ENCODE data around the gene UBE2QL1.

Gene UBE2QL1

DNA sequence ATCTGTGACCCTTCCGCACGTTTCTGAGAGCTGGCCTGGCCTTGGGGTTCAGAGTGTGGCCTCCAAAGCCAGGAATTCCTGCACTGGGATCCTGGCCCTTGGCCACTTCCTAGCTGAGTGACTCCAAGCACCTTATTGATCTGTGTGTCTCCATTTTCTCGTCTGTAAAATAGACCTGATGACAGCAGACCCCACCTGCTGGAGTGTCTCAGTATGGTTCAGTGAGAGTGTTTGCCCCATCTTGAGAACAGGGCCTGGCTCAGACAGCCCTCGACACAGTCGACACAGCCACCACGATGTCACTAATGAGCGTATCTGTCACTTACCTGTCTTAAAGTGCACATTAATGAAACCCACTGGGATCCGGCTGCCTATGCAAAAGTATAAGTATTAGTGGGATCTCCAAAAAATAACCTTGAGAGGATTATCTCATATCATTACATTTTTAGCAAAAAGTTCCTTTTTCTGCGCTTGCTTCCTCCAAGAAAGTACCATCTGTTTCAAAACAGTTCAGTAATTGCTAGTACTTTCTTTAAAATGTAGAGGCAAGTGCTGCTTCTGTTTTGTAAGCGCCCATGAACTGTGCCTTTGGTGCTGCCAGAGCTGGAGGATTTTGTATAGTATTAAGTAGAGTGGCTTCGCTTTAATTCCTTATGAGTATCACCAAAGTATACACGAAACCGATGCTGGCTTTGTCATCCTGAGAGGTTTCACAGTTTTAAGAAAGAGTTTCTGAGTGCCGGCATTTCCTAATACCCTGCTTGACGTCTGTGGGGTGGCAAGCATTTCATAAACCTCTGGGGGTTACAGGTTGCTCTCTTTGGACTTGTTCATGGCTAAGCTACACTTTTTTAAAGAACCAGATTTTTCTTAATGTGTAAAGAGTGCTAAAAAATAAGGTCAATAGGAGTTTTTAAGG lies 31.7 kb downstream of the UBE2QL1 start:
- no peak for DNase-seq

DNA sequence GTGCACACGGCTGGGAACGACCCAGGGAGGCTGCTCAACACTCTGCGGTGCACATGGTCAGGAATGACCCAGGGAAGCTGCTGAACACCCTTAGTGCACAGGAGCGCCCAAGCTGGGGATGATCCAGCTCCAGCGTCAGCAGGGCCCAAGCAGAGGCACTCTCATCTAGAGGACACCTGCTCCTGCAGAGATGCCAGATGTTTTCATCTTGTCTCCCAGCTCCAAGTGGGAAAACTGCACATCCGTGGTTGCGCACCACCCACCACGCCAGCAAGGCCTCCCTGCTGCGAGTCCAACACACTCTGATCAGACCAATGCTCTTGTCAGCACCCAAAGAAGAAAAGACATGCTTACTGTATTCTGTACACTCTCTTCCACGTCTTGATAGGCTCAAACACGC lies 34.1 kb downstream of the UBE2QL1 start:
- DNase-seq = no peak

DNA sequence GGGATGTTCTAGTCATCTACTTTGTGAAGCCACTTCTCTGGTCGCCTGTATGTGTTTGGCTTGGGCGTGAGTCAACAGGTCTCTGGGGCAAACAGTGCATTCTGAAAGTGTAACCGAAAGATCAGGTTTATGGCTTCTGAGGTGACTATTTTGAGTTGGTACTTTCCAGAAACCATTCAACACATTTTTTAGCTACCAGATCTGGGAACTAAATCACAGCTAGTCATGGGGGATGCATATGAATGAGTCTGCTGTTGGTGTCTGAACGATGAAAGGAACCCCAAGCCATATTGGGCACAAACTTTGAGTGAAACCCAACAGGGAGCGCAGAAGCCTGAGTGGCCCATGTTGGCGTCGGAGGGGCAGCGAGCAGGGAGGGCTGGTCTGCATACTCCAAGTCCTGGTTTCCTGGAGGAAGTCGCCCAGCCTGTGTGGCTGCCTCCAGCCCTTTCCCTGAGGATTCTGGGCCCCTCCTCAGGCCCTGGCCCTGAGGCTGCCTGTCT lies 35.3 kb downstream of the UBE2QL1 start:
- no peak for DNase-seq

DNA sequence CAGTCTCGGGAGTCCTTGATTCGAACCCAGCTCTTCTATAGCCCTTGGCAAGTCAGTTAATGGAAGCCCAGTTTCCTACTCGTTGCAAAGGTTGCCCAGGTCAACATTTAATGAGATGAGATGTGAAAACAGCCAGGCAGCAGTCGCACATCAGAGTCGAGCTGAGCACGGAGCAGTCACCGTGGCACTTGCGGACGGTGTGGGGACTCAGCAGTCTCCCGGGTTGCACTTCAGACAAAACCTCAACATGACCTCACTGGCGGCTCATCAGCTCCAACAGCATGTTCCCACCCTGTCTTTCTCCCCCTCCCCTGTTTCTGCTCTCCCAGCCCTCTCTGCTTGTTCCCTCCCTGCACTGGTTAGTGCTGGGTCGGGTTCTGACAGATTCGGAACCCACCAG lies 35.8 kb downstream of the UBE2QL1 start:
- no peak for DNase-seq

DNA sequence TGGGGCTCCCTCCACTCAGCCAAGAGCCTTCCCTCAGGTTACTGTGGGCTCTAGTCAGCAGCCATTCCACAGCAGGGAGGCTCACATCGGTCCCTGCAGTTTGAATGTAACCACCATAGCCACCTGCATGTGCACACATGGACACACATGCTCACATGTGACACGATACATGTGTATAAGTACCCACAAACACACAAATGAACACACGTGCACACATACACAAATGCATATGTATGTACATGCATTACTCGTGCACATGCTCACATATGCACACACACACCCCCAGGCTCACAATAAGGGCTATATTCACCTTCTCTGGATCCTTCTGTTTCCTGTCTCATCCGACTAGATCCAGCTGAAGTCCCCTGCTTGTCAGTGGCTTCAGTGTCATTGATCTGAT lies 36.2 kb downstream of the UBE2QL1 start:
- no peak for DNase-seq

DNA sequence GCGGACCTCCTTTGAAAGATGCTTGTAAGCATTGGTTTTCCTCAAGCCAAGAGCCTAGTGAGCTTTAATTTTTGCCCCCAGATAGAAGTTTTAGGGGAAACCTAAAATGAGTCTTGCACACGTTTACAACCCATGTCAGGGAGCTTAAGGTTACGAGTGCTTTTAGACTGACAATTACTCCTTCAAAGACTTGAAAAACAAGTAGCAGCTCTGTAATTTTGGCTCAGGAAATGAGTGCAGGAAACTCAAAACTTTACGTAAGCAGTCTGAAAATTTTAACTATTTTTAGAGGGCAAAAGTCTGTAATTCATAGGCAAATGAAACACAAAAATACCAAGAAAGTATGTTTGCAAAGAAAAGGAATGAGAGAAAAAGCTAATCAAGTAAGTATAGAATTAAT lies 36.8 kb downstream of the UBE2QL1 start:
- DNase-seq = no peak

DNA sequence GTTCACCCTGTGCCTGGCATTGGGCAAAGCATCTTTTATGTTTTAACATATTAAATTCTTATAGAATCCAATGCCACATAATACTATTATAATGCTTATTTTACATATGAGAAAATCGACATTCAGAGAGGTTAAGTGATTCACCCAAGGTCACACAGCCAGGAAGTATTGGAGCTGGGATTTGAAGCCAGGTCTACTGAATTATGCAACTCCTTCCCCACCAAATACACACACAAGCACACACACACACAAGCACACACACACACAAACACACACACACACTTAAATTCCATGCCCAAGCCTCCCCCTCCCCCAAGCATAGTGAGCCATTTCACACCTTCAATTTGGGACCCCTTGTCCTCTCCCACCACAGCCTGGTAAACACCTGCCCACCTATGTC lies 37.4 kb downstream of the UBE2QL1 start:
- DNase-seq = no peak

DNA sequence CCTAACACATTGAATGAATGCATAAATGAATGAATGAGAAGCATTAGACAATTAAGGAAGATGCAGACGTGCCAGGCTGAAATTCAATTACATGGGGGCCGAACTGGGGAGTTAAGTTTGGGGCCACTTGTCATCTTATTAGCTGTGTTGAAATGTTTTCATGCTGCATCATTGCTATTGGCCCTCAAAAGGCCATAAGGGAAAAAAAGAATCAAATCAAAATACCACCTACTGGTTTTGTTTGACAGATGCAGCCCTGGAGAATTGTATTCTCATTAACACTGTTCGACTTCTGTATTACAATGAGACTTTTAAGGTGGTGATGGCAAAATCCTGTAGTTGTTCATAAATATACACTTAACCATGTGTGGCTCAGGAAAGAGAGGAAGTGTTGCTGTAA lies 38.4 kb downstream of the UBE2QL1 start:
- DNase-seq = no peak

DNA sequence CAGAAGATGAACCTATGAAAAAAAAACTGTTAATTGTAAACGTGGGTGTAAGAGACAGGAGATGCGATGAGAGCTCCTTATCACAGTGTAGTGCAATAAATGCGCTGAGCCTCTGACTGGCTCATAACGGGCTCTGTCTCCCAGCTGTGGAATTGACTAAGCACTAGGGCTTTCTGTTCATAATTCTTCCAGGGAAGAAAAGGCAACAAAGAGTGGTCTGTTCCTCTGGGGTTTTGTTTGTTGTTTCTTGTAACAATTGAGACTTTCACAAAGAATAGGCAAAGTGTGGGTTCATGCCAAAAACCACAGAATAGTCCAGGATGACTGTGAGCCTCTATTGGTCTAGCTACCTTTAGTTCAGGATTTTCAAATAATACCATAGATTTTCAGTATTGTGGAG lies 39.4 kb downstream of the UBE2QL1 start:
- DNase-seq = no peak

DNA sequence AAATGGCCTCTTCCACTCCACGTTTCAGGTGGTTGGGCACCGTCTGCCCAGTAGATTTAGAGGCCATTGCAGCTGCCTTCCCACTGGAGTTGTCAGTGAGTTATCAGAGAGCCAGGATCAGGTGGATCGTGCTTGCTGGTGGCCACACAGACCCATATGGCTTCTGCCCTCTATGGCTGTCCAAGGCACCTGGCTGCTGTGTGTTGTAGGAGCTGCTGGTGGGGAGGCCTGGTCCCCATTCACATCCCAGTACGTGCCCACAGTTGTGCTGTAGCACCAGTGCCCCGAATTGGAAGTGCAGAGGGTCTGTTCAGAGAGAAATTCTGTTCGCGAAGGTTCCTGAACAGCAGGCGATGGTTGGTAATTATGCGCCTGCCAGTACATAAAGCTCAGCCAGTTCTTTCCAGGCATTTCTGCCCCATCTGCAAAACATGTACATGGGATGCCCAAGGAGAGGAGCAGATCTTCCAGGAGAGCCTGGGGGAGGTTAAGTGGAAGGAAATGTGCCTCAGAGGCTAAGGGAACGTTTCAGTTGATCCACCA lies 41.1 kb downstream of the UBE2QL1 start:
- DNase-seq = no peak

DNA sequence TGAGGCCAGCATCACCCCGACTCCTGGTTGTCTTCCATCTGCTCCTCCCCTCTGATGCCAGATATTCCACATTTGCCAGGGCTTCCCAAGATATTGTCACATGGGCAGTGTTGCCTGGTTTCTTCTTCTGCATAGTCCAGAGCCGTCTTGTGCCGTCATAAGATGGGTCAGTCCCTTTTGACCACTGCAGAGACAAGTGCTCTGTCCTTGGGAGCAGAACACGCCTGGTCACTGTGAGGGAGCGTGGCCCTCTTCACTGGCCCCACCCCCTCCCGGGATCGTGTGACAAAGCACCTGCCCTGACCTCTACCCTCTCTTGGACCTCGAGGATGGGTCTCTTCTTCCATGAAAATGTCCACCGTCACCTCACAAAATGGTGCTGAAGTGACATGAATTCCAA lies 41.6 kb downstream of the UBE2QL1 start:
- no peak for DNase-seq

DNA sequence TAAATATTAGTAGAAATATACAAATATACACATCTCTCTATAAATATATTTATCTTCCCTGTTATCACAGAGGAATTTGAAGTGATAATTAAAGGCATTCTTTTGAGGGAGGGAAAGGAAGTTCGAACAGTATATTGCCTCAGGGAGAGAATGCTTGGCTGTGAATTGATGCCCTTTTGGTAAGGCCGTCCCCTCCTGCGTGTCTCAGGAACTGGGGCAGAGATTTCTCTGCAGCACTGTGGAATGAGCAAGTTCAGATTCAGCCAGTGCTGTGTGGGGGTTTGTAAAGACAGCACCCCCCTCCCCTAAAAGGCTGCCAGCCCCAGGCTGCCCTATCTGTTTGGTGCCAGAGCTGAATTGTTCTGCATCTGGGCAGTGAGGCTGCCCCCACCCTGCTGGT lies 42.0 kb downstream of the UBE2QL1 start:
- DNase-seq = no peak

DNA sequence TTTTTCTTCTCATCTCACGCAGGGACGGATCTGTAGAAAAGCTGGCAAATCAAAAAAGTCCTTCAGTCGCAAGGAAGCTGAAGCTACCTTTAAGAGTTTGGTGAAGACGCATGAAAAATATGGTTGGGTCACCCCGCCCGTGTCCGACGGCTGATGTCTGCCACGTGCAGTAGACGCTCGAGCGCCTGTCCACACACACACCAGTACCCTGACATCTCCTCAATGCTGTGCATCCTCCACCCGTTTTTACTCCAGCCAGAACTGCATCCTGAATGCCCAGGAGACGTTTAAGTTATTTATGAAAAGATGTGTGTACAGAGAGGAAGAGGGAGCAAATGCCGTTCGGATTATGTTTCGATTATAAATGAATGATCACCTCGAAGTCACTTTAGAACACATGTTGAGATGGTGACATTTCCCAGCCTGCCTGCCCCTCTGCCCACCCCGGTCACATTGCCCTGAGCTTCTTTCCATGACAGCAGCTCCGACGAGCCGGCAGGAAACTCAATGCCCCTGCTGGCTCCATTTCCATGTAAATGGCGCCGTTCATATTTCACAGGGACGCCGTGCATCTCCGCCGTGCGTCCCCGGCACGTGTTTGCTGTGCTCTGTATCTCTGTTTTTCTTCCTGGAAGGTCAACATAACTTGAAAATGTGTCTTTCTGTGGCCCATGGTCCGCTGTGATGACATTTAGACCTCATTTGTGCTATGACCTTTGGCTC lies 42.7 kb downstream of the UBE2QL1 start:
- DNase-seq = no peak

DNA sequence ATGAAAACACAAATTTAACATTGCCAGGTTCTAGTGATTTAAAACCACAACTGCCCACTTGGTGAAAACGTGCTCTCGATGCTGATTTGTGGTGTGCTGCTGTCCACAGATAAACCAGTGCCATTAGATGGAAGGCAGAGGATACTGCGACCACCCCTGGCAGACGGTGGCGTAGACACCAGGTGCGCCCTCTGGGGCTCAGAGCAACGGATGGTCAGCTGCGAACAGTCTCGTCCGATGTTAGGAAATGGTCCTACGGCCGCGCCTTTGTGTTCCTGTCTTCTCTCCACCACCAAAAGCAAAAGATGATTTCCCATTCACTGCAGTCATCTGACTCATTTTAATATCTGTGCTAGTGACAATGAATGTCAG lies 43.2 kb downstream of the UBE2QL1 start:
- DNase-seq = no peak

DNA sequence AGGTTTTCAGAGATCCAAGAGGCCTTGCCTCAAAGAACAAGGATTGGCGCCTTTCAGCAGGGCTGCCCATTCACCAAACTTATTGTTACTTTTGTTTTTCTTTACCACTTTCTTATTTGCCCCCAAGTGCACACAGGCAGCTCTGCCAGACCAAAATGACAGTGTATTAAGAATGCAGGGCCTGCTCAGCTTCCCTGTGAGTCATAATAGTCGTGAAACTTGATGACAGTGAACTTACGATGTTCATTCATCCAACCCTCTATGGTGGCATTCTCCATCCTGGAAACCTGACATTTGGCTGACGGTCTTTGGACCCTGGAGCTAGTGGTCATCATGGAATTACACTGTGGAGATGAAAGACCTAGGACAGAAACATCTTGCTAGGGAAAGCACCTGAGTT lies 44.3 kb downstream of the UBE2QL1 start:
- DNase-seq = no peak

DNA sequence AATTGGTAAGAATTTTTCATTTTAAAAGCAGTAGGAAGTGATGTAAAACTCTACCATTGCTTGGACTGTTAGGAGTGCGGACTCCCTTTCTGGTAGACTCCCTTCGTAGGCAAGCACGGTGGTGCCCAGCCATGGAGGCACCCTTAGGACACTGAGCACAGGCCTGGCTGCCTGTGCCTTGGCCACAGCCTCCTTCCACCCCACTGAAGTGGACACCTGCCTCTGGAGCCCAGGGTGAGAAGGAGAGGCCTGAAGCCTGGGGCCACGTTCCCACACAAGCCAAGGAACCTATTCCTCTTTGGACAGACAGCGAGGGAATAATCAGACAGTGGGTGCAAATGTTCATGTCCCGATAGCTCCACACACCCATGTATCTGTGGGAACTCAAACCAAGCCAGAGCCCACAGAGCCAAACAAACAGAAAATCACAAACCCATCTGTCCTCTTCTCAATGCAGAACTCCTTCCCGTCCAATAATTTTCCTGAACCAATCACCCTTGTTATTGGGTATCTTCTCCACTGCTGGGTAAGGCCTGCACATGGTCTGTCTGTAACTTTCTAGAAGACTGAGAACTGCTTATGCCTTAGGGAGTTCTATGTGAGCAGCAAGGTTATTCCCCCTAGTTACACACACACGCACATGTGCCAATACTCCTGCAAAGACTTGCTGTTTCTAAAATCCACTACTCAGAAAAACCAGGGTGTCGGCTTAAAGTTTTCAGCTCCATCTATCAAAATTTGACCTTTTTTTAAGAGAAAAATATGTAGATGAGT lies 45.2 kb downstream of the UBE2QL1 start:
- no peak for DNase-seq

DNA sequence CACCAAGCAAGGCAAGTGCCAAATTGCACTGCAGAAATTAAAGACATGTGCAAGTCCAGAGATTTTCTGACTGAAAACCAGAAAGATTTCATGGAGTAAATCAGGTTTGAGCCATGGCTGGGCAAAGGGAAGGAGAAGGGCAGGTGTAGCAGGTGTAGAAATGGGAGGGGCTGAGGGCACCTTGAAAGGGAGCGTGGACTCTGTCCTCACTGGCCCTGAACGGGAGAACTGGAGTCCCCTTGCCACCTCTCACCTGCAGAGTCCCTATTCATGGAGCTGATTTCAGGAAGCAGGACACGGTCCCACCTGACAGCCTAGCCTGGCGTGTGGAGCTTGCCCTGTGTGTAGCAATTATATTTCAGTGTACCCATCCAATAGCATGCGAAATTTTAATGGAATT lies 46.3 kb downstream of the UBE2QL1 start:
- no peak for DNase-seq

DNA sequence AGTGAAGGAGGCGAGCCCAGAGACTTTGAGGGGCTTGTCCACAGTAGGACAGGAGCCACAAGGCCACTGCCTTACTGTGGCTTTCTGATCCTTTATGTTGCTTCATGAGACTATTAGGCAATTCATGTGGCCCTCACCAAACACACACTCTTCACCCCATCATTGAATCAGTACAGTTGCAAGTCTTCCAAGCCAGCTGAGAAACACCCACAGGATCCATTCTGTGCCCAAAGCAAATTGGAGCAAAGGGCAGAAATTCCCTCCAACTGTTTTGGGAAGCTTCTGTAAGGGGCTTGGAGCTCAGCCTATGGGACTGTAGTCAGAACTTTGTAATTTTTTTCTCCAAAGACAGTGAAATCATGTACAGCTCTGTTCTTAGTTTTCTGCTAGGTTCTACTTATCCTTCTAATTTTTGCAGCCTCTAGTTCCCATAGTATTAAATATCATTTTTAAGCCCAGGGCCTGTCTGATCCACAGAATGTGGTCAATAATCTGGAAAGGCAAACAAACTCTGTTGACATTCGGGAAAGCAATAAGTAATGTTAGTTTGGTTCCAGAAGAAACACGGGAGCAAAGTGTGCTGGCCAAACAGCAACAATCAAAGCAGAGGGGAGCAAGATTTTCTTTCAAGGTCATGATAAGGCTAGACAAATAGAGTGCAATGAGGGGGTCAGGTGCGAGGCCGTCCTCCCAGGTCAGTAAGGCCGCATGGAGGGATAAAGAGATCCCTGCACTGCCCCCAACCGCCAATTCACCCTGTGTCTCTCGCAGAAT lies 47.0 kb downstream of the UBE2QL1 start:
- no peak for DNase-seq

DNA sequence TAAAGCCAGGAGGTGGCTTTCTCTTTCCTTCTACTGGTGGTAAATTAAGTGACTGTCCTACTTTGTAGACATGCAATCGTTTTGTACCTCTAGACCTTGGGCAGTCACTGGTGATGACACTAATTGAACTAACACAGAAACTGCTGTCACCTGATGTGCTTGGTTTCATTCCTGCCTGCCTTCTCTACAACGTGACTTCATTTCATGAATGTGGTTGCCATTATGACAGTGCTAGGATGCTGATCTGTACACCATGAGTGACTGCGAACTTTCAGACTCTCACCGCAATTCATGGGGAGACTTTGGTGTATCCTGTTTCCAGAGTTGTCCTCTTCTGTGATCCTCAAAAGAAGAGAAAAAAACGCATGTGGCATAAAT lies 47.5 kb downstream of the UBE2QL1 start:
- no peak for DNase-seq

DNA sequence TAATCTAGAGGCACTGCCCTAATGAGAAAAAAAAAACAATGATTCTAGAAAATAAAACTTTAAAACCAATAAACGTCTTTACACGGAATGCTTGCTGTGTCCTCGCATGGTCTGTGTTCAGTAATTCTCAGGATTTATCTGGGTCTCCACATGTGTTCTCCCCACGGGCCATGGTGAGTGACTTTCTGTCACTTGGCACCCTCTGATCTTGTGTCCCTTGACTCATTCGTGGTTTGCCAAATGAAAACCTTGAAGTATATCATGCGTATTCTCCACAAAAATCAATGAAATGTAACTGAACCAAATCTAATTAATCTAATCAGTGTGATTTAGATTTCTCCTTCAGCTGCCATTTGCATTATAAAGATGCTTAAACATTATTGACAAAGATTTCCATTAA lies 48.0 kb downstream of the UBE2QL1 start:
- no peak for DNase-seq

DNA sequence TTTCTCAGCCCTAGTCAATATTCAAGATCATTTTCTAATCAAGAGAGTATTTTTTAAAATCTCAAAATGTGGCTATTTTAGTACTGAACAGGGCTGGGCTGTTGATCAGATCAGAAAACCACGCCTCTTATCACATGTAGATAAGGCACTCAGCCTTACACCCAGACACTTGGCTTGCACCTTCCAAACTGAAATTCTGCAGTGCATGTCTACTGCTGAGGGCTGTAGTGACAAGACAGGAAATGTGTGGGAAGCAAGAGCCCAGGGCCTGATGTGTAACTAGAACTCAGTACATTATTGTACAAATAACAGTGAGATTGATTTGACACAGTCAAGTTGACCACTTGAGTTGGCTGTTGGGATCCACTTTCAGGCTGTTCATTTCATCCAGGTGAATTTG lies 48.6 kb downstream of the UBE2QL1 start:
- no peak for DNase-seq

DNA sequence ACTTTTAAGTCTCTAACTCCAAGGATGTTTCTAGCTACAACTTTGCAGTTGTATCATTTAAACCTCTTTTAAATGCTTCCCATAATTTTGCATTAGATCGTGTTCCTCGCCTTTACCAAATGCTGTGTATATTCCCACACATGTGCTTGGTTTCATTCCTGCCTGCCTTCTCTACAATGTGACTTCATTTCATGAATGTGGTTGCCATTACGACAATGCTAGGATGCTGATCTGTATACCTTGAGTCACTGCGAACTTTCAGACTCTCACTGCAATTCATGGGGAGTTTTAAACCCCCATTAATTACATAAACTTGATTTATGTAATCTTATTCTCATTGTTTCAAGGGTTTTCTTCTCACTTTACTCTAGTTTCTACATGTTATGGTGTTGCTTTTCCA lies 50.3 kb downstream of the UBE2QL1 start:
- DNase-seq = no peak

DNA sequence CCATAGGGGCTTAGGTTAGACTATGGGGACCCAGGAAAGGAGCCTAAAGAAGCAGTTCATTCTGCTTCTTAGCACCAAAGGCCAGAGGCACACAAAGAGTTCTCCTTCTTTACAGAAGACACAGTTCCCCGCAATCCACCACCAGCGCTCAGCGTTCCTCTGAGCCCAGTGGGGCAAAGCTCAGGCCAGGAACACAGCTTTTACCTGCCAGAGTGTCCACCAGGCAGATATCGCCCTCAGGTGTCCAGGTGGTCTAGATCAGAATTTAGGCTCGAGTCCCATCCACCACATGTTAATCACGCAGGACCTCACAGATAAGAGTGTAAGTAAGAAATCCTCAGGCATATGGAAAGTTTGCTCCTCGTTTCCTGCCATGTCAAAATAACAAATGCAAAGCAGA lies 53.0 kb downstream of the UBE2QL1 start:
- DNase-seq = no peak
